LHCN-M2 (cell line): ENCODE results near the gene MDH2. TPM values are rescaled to one million over a fixed set of nuclear protein-coding genes. Genes with fewer than 3 reads are reported as not detected.
"Not testable (repeated sequence)": the region's sequence is repeated elsewhere in the genome, so short reads cannot be mapped to it uniquely, and the experiment has no call there.

Experiments used
- DNase-seq: peaks from one replicate; pipeline ENCODE4 v3.0.0-alpha.2; 2012; ENCODE audit warnings: low read depth
- total RNA-seq: library from RNA; depleted of rRNA; stranded (reverse); fragments of >200 nt; gene quantifications from 2 replicates; pipeline ENCODE4 v1.2.3, GENCODE V29; 2014; rRNA removed

MDH2 gene
- total RNA-seq, 1 experiment from 2014 or later: 103 TPM

- no peak for DNase-seq
Measured at GRCh38 chr7:76108540-76109233, 60.8 kb downstream of the MDH2 start.

GRCh38 chr7:76113042-76113630, 65.2 kb downstream of the MDH2 start:
- not testable (repeated sequence) for DNase-seq

- DNase-seq: not testable (repeated sequence)
Measured at GRCh38 chr7:76114742-76115141, 66.8 kb downstream of the MDH2 start.

Other genes starting within 250 kb of the MDH2 start
- not detected in 2 replicates for gene CCL24, start 234.3 kb upstream of the MDH2 start, total RNA-seq
- gene RHBDD2, start 169.1 kb upstream of the MDH2 start, total RNA-seq: 90.6 and 91.0 TPM in 2 replicates
- 97.7 and 122 TPM in 2 replicates for gene POR, start 133.0 kb upstream of the MDH2 start, total RNA-seq
- 31.7 and 32.9 TPM in 2 replicates for gene TMEM120A, start 53.5 kb upstream of the MDH2 start, total RNA-seq
- 52.5 and 56.7 TPM in 2 replicates for gene STYXL1, start 106 bp upstream of the MDH2 start, total RNA-seq
- 0.40 and 1.3 TPM in 2 replicates for gene SRRM3, start 153.8 kb downstream of the MDH2 start, total RNA-seq